ENCODE data around the gene ZNF81. TPM values are rescaled to one million over a fixed set of nuclear protein-coding genes. Genes with fewer than 3 reads are reported as not detected.
A peak's percentile ranks its signal among the peaks of the same experiment; 100 is the strongest.

ZNF81 gene
- total and polyA plus RNA-seq, 2 of the 13 experiments (the other 11 are each of a cell fraction or from before 2014, with no cell fraction given) = 1.4 to 3.2 TPM

- no peak for TF ChIP-seq ZBTB49 (CRISPR knock-in tag; IDR thresholded peaks at IDR 0.05; ENCODE audit: borderline replicate concordance)
- TF ChIP-seq TFDP2 (CRISPR knock-in tag; IDR thresholded peaks at IDR 0.05) = no peak
- TF ChIP-seq GMEB2 (CRISPR knock-in tag; IDR thresholded peaks at IDR 0.05; ENCODE audit: low read depth) = no peak; the same call in 1 of the 2 replicates
- no peak for TF ChIP-seq ZNF589 (CRISPR knock-in tag; conservative IDR thresholded peaks at IDR 0.05)
- TF ChIP-seq ZNF574 (CRISPR knock-in tag; IDR thresholded peaks at IDR 0.05) = peak; percentile 82
- no peak for TF ChIP-seq SETDB1 (CRISPR knock-in tag; IDR thresholded peaks at IDR 0.05; ENCODE audit: borderline replicate concordance)
- TF ChIP-seq SMARCE1 (IDR thresholded peaks at IDR 0.05; ENCODE audit: borderline replicate concordance) = no peak
- TF ChIP-seq ZNF296 (CRISPR knock-in tag; conservative IDR thresholded peaks at IDR 0.05) = no peak
- TF ChIP-seq HBP1 (CRISPR knock-in tag; IDR thresholded peaks at IDR 0.05; ENCODE audit: low read depth) = no peak
- TF ChIP-seq CEBPB (IDR thresholded peaks at IDR 0.05; ENCODE audit: borderline replicate concordance, low read depth, low read length) = no peak
- no peak for TF ChIP-seq ZNF567 (CRISPR knock-in tag; IDR thresholded peaks at IDR 0.05; ENCODE audit: borderline replicate concordance)
- no peak for TF ChIP-seq MAF1 (CRISPR knock-in tag; IDR thresholded peaks at IDR 0.05; ENCODE audit: borderline replicate concordance)
- TF ChIP-seq NFE2L2 (IDR thresholded peaks at IDR 0.05; ENCODE audit: low read length) = no peak
- no peak for TF ChIP-seq NBN (conservative IDR thresholded peaks at IDR 0.05)
- TF ChIP-seq KLF11 (CRISPR knock-in tag; IDR thresholded peaks at IDR 0.05) = no peak
- TF ChIP-seq CTCF (CRISPR knock-in tag; IDR thresholded peaks at IDR 0.05) = no peak
- TF ChIP-seq TBX3 (IDR thresholded peaks at IDR 0.05; ENCODE audit: borderline replicate concordance) = no peak
- TF ChIP-seq ZNF563 (CRISPR knock-in tag; IDR thresholded peaks at IDR 0.05) = no peak
Observed at GRCh38 chrX:47836164-47837072, at the start of gene ZNF81 (continued).
